ENCODE measurements around the gene STOM.
"Not testable (repeated sequence)": the region's sequence is repeated elsewhere in the genome, so short reads cannot be mapped to it uniquely, and the experiment has no call there.

Gene STOM

DNA sequence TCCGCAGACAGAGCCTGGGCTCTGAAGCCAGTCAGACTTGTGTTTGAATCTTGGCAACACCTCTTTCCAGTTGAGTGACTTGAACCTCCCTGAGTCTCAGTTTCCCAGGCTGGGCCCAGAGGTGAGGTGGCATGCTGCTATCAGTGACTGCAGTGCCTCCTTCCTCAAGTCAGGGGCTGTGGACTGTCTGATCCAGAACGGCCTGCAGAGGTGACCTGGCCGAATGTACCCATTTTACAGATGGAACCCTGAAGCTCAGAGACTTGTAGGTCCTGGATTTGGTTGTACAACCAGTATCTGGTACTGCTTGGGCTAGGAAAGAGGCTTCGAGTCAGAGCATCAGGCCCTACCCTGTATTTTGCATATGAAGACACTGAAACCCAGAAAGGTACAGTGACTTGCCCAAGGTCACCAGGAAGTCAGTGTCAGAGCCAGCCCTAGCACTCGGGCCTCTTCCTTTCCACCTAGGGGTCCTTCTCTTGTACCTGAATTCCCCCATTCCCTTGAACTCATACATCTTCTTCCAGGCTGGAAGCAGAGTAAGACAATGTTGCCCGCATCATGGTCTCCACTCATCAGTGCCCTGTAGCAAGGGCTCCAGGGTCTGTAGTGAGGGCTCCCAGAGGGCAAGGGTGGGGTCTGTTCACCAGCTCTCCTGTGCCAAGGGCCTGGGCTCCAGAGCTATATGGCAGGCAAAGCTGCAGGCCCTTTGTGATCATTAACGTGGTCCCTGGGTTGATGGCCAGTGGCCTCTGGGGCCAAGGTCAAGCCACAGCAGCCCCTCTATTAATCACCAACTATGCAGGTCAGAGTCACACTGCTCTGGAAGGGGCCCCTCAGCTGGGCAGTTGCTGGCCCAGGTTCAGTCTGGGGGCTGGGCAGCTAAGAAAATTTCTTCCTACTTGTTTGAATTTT lies 73.6 kb downstream of the STOM start:
- no peak for TF ChIP-seq CTCF (IDR thresholded peaks at IDR 0.05; ENCODE audit: low read length, missing control alignments)
- no peak overlapping the region for H3K4me3 ChIP-seq (replicated peaks; ENCODE audit: low read depth, low read length)
- no peak for DNase-seq (ENCODE audit: low read depth)

GRCh38 chr9:121295662-121296191 lies 74.3 kb downstream of the STOM start:
- DNase-seq (ENCODE audit: low read depth), result no peak
- no peak for TF ChIP-seq CTCF (IDR thresholded peaks at IDR 0.05; ENCODE audit: low read length, missing control alignments)
- no peak overlapping the region for H3K4me3 ChIP-seq (replicated peaks; ENCODE audit: low read depth, low read length)

- no peak for TF ChIP-seq CTCF (IDR thresholded peaks at IDR 0.05; ENCODE audit: low read length, missing control alignments)
- no peak for DNase-seq (ENCODE audit: low read depth)
- no peak overlapping the region for H3K4me3 ChIP-seq (replicated peaks; ENCODE audit: low read depth, low read length)
These were observed 75.0 kb downstream of the STOM start for GRCh38 chr9:121294866-121295661.

GRCh38 chr9:121294151-121294743 lies 75.8 kb downstream of the STOM start:
- no peak for TF ChIP-seq CTCF (IDR thresholded peaks at IDR 0.05; ENCODE audit: low read length, missing control alignments)
- no peak overlapping the region for H3K4me3 ChIP-seq (replicated peaks; ENCODE audit: low read depth, low read length)
- no peak for DNase-seq (ENCODE audit: low read depth)

DNA sequence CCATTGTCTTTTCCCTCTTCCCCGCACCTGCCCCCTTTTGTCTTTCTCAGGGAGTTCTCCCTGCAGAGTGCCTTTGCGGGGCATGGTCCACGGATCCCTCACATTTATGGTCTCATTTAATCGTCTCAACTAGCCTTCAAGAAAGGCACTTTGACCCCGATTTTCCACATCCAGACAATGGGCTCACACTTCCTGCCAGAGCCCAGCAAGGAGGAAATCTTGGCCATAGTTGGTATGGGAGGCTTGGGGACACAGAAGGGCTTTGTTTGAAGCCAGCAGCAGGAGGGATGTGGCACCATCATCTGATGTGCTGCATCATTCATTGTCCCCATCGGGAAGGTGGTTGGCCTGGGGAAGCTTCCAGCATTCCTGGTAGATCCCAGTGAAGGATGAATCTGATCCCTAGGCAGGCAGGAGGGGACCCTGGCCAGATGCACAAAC lies 77.2 kb downstream of the STOM start:
- DNase-seq (ENCODE audit: low read depth), result no peak
- TF ChIP-seq CTCF (IDR thresholded peaks at IDR 0.05; ENCODE audit: low read length, missing control alignments), result no peak
- H3K4me3 ChIP-seq (replicated peaks; ENCODE audit: low read depth, low read length), result no peak overlapping the region

DNA sequence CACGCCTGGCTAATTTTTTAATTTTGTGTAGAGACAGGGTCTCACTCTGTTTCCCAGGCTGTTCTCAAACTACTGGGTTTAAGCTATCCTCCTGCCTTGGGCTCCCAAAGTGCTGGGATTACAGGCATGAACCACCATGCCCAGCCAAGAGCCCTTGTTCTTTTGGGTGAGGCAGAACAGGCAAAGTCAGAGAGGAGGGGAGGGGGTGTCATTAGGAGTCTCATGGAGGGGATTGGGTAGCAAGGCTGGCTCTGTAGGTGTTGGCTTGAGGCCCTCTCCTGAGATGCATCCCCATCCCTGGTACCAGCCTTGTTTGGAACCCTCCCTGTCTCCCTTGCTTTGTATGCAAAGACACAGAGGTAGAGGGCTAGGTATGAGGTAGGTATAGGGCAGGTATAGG lies 78.0 kb downstream of the STOM start:
- no peak for TF ChIP-seq CTCF (IDR thresholded peaks at IDR 0.05; ENCODE audit: low read length, missing control alignments)
- no peak overlapping the region for H3K4me3 ChIP-seq (replicated peaks; ENCODE audit: low read depth, low read length)
- DNase-seq (ENCODE audit: low read depth), result no peak

GRCh38 chr9:121291536-121291935 lies 78.5 kb downstream of the STOM start:
- DNase-seq (ENCODE audit: low read depth); H3K4me3 ChIP-seq (replicated peaks; ENCODE audit: low read depth, low read length): not testable (repeated sequence)

Measured in fibroblast of pulmonary artery (primary cell).